Liver (tissue), 3 donors: Measurements from ENCODE around the gene SENP1.

Experiments
- GABPA ChIP-seq, 2 donors: IDR thresholded peaks in 1 of 2; conservative IDR thresholded peaks in 1 of 2; 2 replicates each; pipeline ENCODE4 v1.6.1; 2016; ENCODE audit warnings: antibody characterized with exemption in 2 of 2, mild to moderate bottlenecking in 1 of 2, moderate library complexity in 1 of 2
- JUND ChIP-seq, 2 donors: IDR thresholded peaks; 2 replicates each; pipeline ENCODE4 v1.6.1; 2016; ENCODE audit warnings: antibody characterized with exemption in 2 of 2
- RXRA ChIP-seq, 2 donors: IDR thresholded peaks; 2 replicates each; pipeline ENCODE4 v1.6.1; 2017 to 2018; ENCODE audit warnings: antibody characterized with exemption in 2 of 2, mild to moderate bottlenecking in 1 of 2
- SP1 ChIP-seq: IDR thresholded peaks from 2 replicates; pipeline ENCODE4 v1.6.1; 2018; ENCODE audit warnings: antibody characterized with exemption, mild to moderate bottlenecking
- TAF1 ChIP-seq: conservative IDR thresholded peaks from 2 replicates; pipeline ENCODE4 v1.6.1; 2016; ENCODE audit warnings: antibody characterized with exemption, mild to moderate bottlenecking
- TF ChIP-seq, protein P1 (sequence below): fragments of 150-350 bp; IDR thresholded peaks from 2 replicates; pipeline ENCODE4 v1.5.1; 2017; ENCODE audit warnings: improper control_type of control experiment, low read depth, low read length; ENCODE audit not compliant: missing input control
- TF ChIP-seq, protein P2 (sequence below): IDR thresholded peaks from 2 replicates; pipeline ENCODE4 v1.6.1; 2016; ENCODE audit warnings: antibody characterized with exemption
- TF ChIP-seq, protein P3 (sequence below): IDR thresholded peaks from 2 replicates; pipeline ENCODE4 v1.6.1; 2016; ENCODE audit warnings: antibody characterized with exemption, mild to moderate bottlenecking
- donor health status: healthy.
- donor health status: healthy.

DNA sequence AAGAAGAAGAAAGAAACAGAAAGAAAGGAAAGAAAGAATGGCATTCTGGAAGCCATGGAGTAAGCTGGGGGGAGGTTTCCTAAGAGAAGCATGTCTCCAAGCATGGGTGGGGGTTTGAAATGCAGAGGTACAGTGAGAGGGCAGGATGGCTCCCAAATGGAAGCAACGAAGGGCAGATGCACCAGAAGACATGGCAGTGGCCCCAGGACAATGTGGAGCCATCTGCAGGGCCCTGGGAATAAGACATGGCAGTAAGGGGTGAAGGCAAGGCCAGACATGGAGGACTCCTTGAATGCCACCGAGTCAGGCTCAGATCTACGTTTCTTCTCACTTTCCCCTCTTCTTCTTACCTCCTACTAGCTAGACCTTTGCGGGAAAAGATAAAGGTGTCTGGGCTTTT, 96.9 kb downstream of the SENP1 start:
- TF ChIP-seq, protein P1, sequence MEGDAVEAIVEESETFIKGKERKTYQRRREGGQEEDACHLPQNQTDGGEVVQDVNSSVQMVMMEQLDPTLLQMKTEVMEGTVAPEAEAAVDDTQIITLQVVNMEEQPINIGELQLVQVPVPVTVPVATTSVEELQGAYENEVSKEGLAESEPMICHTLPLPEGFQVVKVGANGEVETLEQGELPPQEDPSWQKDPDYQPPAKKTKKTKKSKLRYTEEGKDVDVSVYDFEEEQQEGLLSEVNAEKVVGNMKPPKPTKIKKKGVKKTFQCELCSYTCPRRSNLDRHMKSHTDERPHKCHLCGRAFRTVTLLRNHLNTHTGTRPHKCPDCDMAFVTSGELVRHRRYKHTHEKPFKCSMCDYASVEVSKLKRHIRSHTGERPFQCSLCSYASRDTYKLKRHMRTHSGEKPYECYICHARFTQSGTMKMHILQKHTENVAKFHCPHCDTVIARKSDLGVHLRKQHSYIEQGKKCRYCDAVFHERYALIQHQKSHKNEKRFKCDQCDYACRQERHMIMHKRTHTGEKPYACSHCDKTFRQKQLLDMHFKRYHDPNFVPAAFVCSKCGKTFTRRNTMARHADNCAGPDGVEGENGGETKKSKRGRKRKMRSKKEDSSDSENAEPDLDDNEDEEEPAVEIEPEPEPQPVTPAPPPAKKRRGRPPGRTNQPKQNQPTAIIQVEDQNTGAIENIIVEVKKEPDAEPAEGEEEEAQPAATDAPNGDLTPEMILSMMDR: no peak
- TF ChIP-seq, protein P2, sequence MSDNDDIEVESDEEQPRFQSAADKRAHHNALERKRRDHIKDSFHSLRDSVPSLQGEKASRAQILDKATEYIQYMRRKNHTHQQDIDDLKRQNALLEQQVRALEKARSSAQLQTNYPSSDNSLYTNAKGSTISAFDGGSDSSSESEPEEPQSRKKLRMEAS: no peak
- TF ChIP-seq, protein P3, sequence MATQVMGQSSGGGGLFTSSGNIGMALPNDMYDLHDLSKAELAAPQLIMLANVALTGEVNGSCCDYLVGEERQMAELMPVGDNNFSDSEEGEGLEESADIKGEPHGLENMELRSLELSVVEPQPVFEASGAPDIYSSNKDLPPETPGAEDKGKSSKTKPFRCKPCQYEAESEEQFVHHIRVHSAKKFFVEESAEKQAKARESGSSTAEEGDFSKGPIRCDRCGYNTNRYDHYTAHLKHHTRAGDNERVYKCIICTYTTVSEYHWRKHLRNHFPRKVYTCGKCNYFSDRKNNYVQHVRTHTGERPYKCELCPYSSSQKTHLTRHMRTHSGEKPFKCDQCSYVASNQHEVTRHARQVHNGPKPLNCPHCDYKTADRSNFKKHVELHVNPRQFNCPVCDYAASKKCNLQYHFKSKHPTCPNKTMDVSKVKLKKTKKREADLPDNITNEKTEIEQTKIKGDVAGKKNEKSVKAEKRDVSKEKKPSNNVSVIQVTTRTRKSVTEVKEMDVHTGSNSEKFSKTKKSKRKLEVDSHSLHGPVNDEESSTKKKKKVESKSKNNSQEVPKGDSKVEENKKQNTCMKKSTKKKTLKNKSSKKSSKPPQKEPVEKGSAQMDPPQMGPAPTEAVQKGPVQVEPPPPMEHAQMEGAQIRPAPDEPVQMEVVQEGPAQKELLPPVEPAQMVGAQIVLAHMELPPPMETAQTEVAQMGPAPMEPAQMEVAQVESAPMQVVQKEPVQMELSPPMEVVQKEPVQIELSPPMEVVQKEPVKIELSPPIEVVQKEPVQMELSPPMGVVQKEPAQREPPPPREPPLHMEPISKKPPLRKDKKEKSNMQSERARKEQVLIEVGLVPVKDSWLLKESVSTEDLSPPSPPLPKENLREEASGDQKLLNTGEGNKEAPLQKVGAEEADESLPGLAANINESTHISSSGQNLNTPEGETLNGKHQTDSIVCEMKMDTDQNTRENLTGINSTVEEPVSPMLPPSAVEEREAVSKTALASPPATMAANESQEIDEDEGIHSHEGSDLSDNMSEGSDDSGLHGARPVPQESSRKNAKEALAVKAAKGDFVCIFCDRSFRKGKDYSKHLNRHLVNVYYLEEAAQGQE: no peak
- TF ChIP-seq TAF1 (no peak), GABPA (IDR thresholded peaks at IDR 0.05 in 1 of 2, conservative IDR thresholded peaks at IDR 0.05 in 1 of 2) (no peak), SP1 (no peak), RXRA (IDR thresholded peaks at IDR 0.05) (no peak), JUND (IDR thresholded peaks at IDR 0.05) (no peak)
